ENCODE measurements around the gene CD34. TPM values are rescaled to one million over a fixed set of nuclear protein-coding genes. Genes with fewer than 3 reads are reported as not detected.

The CD34 gene
- polyA plus RNA-seq, 1 donor from 2014 or later: not detected

GRCh38 chr1:207851696-207852095 is 59.2 kb downstream of the CD34 start:
- Histone ChIP-seq H3K27me3 (ENCODE audit: insufficient read depth, low read depth, low read length) (no peaks in the 10 kb centered on the region), H3K9me3 (ENCODE audit: low read length) (no peaks in the 10 kb centered on the region), H3K27ac (ENCODE audit: low read length) (no peak overlapping the region), H2AFZ (ENCODE audit: low read depth, low read length) (no peak overlapping the region), H3K79me2 (replicated peaks; ENCODE audit: insufficient read depth, low read length) (no peaks in the 10 kb centered on the region), H4K20me1 (ENCODE audit: insufficient read depth) (no peaks in the 10 kb centered on the region), H3K9ac (ENCODE audit: low read length) (no peak overlapping the region), H3K36me3 (ENCODE audit: insufficient read depth, low read length) (no peaks in the 10 kb centered on the region), H3F3A (ENCODE audit: insufficient read depth, low read length, poor library complexity, severe bottlenecking) (no peaks in the 10 kb centered on the region), H3K9me2 (ENCODE audit: insufficient read depth, low read length) (no peaks in the 10 kb centered on the region), H3K4me3 (ENCODE audit: low read length) (no peak overlapping the region), H3K4me2 (ENCODE audit: low read length) (no peak overlapping the region)
- TF ChIP-seq TAF1 (IDR thresholded peaks at IDR 0.05; ENCODE audit: low read depth): no peak
- TF ChIP-seq, protein P1, sequence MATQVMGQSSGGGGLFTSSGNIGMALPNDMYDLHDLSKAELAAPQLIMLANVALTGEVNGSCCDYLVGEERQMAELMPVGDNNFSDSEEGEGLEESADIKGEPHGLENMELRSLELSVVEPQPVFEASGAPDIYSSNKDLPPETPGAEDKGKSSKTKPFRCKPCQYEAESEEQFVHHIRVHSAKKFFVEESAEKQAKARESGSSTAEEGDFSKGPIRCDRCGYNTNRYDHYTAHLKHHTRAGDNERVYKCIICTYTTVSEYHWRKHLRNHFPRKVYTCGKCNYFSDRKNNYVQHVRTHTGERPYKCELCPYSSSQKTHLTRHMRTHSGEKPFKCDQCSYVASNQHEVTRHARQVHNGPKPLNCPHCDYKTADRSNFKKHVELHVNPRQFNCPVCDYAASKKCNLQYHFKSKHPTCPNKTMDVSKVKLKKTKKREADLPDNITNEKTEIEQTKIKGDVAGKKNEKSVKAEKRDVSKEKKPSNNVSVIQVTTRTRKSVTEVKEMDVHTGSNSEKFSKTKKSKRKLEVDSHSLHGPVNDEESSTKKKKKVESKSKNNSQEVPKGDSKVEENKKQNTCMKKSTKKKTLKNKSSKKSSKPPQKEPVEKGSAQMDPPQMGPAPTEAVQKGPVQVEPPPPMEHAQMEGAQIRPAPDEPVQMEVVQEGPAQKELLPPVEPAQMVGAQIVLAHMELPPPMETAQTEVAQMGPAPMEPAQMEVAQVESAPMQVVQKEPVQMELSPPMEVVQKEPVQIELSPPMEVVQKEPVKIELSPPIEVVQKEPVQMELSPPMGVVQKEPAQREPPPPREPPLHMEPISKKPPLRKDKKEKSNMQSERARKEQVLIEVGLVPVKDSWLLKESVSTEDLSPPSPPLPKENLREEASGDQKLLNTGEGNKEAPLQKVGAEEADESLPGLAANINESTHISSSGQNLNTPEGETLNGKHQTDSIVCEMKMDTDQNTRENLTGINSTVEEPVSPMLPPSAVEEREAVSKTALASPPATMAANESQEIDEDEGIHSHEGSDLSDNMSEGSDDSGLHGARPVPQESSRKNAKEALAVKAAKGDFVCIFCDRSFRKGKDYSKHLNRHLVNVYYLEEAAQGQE (IDR thresholded peaks at IDR 0.05; ENCODE audit: borderline replicate concordance): no peak
- no peak for TF ChIP-seq EP300 (conservative IDR thresholded peaks at IDR 0.05; ENCODE audit: poor library complexity, severe bottlenecking)
- no peak for TF ChIP-seq CTCF (IDR thresholded peaks at IDR 0.05; ENCODE audit: poor library complexity, severe bottlenecking)
- no peak for TF ChIP-seq EZH2 (IDR thresholded peaks at IDR 0.05; ENCODE audit: borderline replicate concordance, insufficient read depth, low read length, poor library complexity, severe bottlenecking)
- no peak for TF ChIP-seq POLR2AphosphoS5 (IDR thresholded peaks at IDR 0.05)
- no peak for TF ChIP-seq RAD21 (conservative IDR thresholded peaks at IDR 0.05)
- no peak for TF ChIP-seq SMC3 (conservative IDR thresholded peaks at IDR 0.05; ENCODE audit: poor library complexity)
- TF ChIP-seq MXI1 (conservative IDR thresholded peaks at IDR 0.05; ENCODE audit: poor library complexity, severe bottlenecking): no peak

- no peak for TF ChIP-seq POLR2AphosphoS5 (IDR thresholded peaks at IDR 0.05)
- TF ChIP-seq EP300 (conservative IDR thresholded peaks at IDR 0.05; ENCODE audit: poor library complexity, severe bottlenecking): no peak
- TF ChIP-seq, protein P1 (IDR thresholded peaks at IDR 0.05; ENCODE audit: borderline replicate concordance): no peak
- no peak for TF ChIP-seq CTCF (IDR thresholded peaks at IDR 0.05; ENCODE audit: poor library complexity, severe bottlenecking)
- no peak for TF ChIP-seq TAF1 (IDR thresholded peaks at IDR 0.05; ENCODE audit: low read depth)
- TF ChIP-seq SMC3 (conservative IDR thresholded peaks at IDR 0.05; ENCODE audit: poor library complexity): no peak
- TF ChIP-seq RAD21 (conservative IDR thresholded peaks at IDR 0.05): no peak
- TF ChIP-seq MXI1 (conservative IDR thresholded peaks at IDR 0.05; ENCODE audit: poor library complexity, severe bottlenecking): no peak
- no peak for TF ChIP-seq EZH2 (IDR thresholded peaks at IDR 0.05; ENCODE audit: borderline replicate concordance, insufficient read depth, low read length, poor library complexity, severe bottlenecking)
- H3K4me2 ChIP-seq (ENCODE audit: low read length): no peak overlapping the region
- H3K27ac ChIP-seq (ENCODE audit: low read length): no peak overlapping the region
Measured at GRCh38 chr1:207850621-207851407, 60.1 kb downstream of the CD34 start.

More at GRCh38 chr1:207850621-207851407, 60.1 kb downstream of the CD34 start:
- Histone ChIP-seq H3K4me3 (ENCODE audit: low read length) (no peak overlapping the region), H2AFZ (ENCODE audit: low read depth, low read length) (no peak overlapping the region), H4K20me1 (ENCODE audit: insufficient read depth) (no peaks in the 10 kb centered on the region), H3K9ac (ENCODE audit: low read length) (no peak overlapping the region), H3K79me2 (replicated peaks; ENCODE audit: insufficient read depth, low read length) (no peaks in the 10 kb centered on the region), H3K36me3 (ENCODE audit: insufficient read depth, low read length) (no peaks in the 10 kb centered on the region), H3F3A (ENCODE audit: insufficient read depth, low read length, poor library complexity, severe bottlenecking) (no peaks in the 10 kb centered on the region), H3K9me2 (ENCODE audit: insufficient read depth, low read length) (no peaks in the 10 kb centered on the region), H3K9me3 (ENCODE audit: low read length) (no peaks in the 10 kb centered on the region), H3K27me3 (ENCODE audit: insufficient read depth, low read depth, low read length) (no peaks in the 10 kb centered on the region)

Data from neural cell (in vitro differentiated cells).